Mucosa of rectum (tissue), 2 donors: ENCODE data around the gene CHCHD6.

Experiments
- H3K27ac ChIP-seq, 2 donors: one replicate each; pipeline ENCODE4 v1.7.0; 2013; ENCODE audit warnings: inconsistent platforms in 2 of 2, low read depth in 2 of 2, low read length in 2 of 2
- H3K27me3 ChIP-seq, 2 donors: one replicate each; pipeline ENCODE4 v1.7.0; 2013; ENCODE audit warnings: low read length in 2 of 2; ENCODE audit not compliant: control insufficient read depth in 2 of 2, insufficient read depth in 2 of 2
- H3K36me3 ChIP-seq, 2 donors: one replicate each; pipeline ENCODE4 v1.7.0; 2013; ENCODE audit warnings: low read length in 2 of 2; ENCODE audit not compliant: control insufficient read depth in 2 of 2, insufficient read depth in 2 of 2
- H3K4me1 ChIP-seq, 2 donors: one replicate each; pipeline ENCODE4 v1.7.0; 2013; ENCODE audit warnings: low read length in 2 of 2, mild to moderate bottlenecking in 1 of 2; ENCODE audit not compliant: control insufficient read depth in 2 of 2, insufficient read depth in 2 of 2
- H3K4me3 ChIP-seq, 2 donors: one replicate each; pipeline ENCODE4 v1.7.0; 2013; ENCODE audit warnings: low read length in 2 of 2
- H3K9ac ChIP-seq, 2 donors: one replicate each; pipeline ENCODE4 v1.7.0; 2013; ENCODE audit warnings: low read length in 2 of 2, low read depth in 1 of 2, mild to moderate bottlenecking in 1 of 2
- H3K9me3 ChIP-seq, 2 donors: one replicate each; pipeline ENCODE4 v1.7.0; 2013; ENCODE audit warnings: low read length in 2 of 2; ENCODE audit not compliant: control insufficient read depth in 2 of 2
- donor health status: healthy.
- donor health status: Normal muscosa, but diverticular disease.

The CHCHD6 gene

GRCh38 chr3:126671521-126671920 is 32.5 kb upstream of the CHCHD6 start:
- H3K27me3 ChIP-seq: no peaks in the 10 kb centered on the region
- H3K4me3 ChIP-seq: no peak overlapping the region
- no peaks in the 10 kb centered on the region for H3K4me1 ChIP-seq
- H3K9ac ChIP-seq: no peak overlapping the region
- H3K27ac ChIP-seq: no peak overlapping the region
- H3K9me3 ChIP-seq: peaks cover 0 to 4% of the 10 kb centered on the region in 2 donors
- no peaks in the 10 kb centered on the region for H3K36me3 ChIP-seq

- Histone ChIP-seq H3K4me3 (no peak overlapping the region), H3K4me1 (no peaks in the 10 kb centered on the region), H3K9ac (no peak overlapping the region), H3K9me3 (peaks cover 0 to 4% of the 10 kb centered on the region in 2 donors), H3K36me3 (no peaks in the 10 kb centered on the region), H3K27ac (no peak overlapping the region), H3K27me3 (peaks cover 0 to 5% of the 10 kb centered on the region in 2 donors)
These were observed 31.7 kb upstream of the CHCHD6 start for GRCh38 chr3:126672340-126672739.

- Histone ChIP-seq H3K27ac (no peak overlapping the region), H3K4me1 (no peaks in the 10 kb centered on the region), H3K9me3 (peaks cover 0 to 4% of the 10 kb centered on the region in 2 donors), H3K4me3 (no peak overlapping the region), H3K9ac (no peak overlapping the region), H3K36me3 (no peaks in the 10 kb centered on the region), H3K27me3 (peaks cover 0 to 5% of the 10 kb centered on the region in 2 donors)
These were observed 31.3 kb upstream of the CHCHD6 start for GRCh38 chr3:126672741-126673140.

- no peak overlapping the region for H3K4me3 ChIP-seq
- peaks cover 0 to 4% of the 10 kb centered on the region in 2 donors for H3K9me3 ChIP-seq
- H3K27me3 ChIP-seq: peaks cover 0 to 5% of the 10 kb centered on the region in 2 donors
- no peak overlapping the region for H3K9ac ChIP-seq
- no peaks in the 10 kb centered on the region for H3K36me3 ChIP-seq
- H3K4me1 ChIP-seq: peaks cover 4 to 6% of the 10 kb centered on the region in 2 donors
- no peak overlapping the region for H3K27ac ChIP-seq
These were observed 26.9 kb upstream of the CHCHD6 start for GRCh38 chr3:126676919-126677705.

- peaks cover 0 to 5% of the 10 kb centered on the region in 2 donors for H3K27me3 ChIP-seq
- peaks cover 0 to 4% of the 10 kb centered on the region in 2 donors for H3K9me3 ChIP-seq
- no peaks in the 10 kb centered on the region for H3K36me3 ChIP-seq
- no peak overlapping the region for H3K9ac ChIP-seq
- H3K27ac ChIP-seq: no peak overlapping the region
- no peak overlapping the region for H3K4me3 ChIP-seq
- H3K4me1 ChIP-seq: peaks cover 4 to 6% of the 10 kb centered on the region in 2 donors
These were observed 26.1 kb upstream of the CHCHD6 start for GRCh38 chr3:126677862-126678503.

GRCh38 chr3:126678693-126679317 is 25.2 kb upstream of the CHCHD6 start:
- peaks cover 0 to 5% of the 10 kb centered on the region in 2 donors for H3K27me3 ChIP-seq
- H3K9ac ChIP-seq: no peak overlapping the region
- no peaks in the 10 kb centered on the region for H3K36me3 ChIP-seq
- H3K4me3 ChIP-seq: no peak overlapping the region
- no peak overlapping the region for H3K27ac ChIP-seq
- H3K4me1 ChIP-seq: peaks cover 4 to 6% of the 10 kb centered on the region in 2 donors
- H3K9me3 ChIP-seq: peaks cover 0 to 2% of the 10 kb centered on the region in 2 donors

GRCh38 chr3:126679318-126679751 is 24.7 kb upstream of the CHCHD6 start:
- peaks cover 4 to 6% of the 10 kb centered on the region in 2 donors for H3K4me1 ChIP-seq
- no peaks in the 10 kb centered on the region for H3K36me3 ChIP-seq
- H3K4me3 ChIP-seq: no peak overlapping the region
- no peak overlapping the region for H3K9ac ChIP-seq
- peaks cover 0 to 5% of the 10 kb centered on the region in 2 donors for H3K27me3 ChIP-seq
- no peak overlapping the region for H3K27ac ChIP-seq
- H3K9me3 ChIP-seq: no peaks in the 10 kb centered on the region

- Histone ChIP-seq H3K27me3 (peaks cover 0 to 5% of the 10 kb centered on the region in 2 donors), H3K4me1 (peaks cover 4 to 6% of the 10 kb centered on the region in 2 donors), H3K36me3 (no peaks in the 10 kb centered on the region), H3K4me3 (no peak overlapping the region), H3K9me3 (no peaks in the 10 kb centered on the region), H3K27ac (no peak overlapping the region), H3K9ac (no peak overlapping the region)
These were observed 24.0 kb upstream of the CHCHD6 start for GRCh38 chr3:126679831-126680666.

GRCh38 chr3:126680667-126681055 is 23.4 kb upstream of the CHCHD6 start:
- Histone ChIP-seq H3K9me3 (no peaks in the 10 kb centered on the region), H3K27me3 (peaks cover 0 to 5% of the 10 kb centered on the region in 2 donors), H3K9ac (no peak overlapping the region), H3K4me3 (no peak overlapping the region), H3K27ac (no peak overlapping the region), H3K4me1 (peaks cover 4 to 6% of the 10 kb centered on the region in 2 donors), H3K36me3 (no peaks in the 10 kb centered on the region)
